Stimulated activated CD8-positive, alpha-beta memory T cell treated with anti-CD3 and anti-CD28 coated beads, Interleukin-2, amount 100 ng/mL, for 1 hour (primary cell): ENCODE data around the gene CALM1.

ENCODE experiments used
- DNase-seq, 2 donors: peaks; one replicate each; pipeline ENCODE4 v3.0.0-alpha.2; 2020; ENCODE audit warnings: low read depth in 2 of 2

CALM1 gene

GRCh38 chr14:90408713-90409112 is 11.9 kb downstream of the CALM1 start:
- no peak for DNase-seq

GRCh38 chr14:90409209-90409730 is 12.4 kb downstream of the CALM1 start:
- DNase-seq = no peak

DNA sequence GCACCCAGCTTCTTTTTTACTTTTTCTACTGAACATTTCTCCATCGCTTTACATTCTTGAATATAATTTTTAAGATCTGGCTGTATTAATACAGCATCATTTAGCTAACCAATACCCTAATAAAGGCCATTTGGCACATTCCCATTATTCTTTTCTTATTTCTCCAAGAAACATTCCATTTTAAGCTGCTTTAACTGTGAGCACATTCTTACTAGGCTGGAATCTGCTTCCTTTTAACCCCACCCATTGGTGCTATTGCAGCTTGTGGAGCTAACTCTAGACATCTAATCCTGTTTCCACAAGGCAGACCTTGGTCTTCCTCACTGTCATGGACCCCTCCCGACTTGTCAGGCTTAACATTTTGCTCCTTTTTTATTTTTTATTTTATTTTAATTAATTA is 15.2 kb downstream of the CALM1 start:
- no peak for DNase-seq

DNA sequence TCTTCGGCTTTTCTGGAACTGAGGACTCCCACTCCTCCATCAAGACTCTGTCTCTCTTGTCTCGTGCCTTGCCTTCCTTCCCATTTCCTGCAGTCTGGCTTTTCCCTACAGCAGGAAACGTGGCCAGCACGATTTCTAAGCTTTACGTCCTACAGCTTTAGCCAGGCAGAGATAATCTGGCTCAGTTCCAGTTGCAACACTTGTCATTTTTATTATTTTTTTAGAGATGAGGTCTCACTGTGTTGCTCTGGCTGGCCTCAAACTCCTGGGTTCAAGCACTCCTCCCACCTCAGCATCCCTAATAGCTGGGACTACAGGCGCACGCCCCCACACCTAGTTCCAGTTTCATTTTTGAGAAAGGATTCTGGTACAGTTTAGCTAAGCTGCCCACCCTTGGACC is 19.9 kb downstream of the CALM1 start:
- no peak for DNase-seq

GRCh38 chr14:90418053-90418452 is 21.2 kb downstream of the CALM1 start:
- DNase-seq = no peak

DNA sequence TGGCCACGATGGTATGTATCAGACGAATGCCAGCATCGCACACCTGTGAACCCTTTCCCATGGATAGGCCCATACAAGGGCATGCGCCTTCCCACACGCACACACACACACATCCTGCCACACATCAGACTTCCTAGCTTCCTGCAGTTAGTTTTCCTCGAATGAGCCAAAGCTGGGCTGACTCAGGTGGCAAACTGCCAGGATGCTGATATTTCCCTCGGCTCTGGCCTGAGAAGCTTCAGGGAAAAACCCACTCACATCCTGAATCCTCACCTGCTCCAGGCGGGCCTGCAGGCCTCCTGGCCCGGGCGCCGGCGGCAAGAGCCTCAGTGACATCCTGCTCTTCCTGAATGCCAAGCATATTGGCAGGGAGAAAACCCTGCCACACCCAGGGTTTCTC is 22.4 kb downstream of the CALM1 start:
- no peak for DNase-seq

DNA sequence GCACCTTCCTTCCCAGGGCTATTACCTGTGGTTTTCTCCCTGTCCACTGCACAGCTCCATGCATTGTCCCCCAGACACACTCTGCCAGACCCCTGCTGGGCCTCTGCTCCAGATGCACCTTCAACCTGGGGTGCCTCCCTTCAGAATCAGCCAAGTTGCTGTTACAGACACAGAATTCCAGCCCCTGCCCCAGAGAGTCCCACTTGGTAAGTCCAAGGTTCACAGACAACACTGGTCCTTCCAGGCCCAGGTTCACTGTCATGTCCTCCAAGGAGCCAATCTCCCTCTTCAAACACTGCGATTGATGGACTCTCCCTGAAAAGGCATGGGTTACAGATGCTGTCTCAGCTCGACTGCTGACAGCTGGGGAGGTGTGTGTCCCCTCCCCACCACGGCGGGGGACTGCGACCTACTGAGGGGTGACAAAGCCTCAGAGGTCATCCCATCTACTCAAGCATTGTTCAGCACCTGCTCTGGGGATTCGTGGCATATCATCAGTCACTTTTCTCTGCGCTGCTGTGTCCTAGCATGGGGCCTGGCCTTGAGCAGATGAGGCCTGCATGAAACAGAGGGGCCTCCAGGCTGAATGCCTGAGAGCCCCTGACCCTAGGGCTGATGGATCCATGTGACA is 24.3 kb downstream of the CALM1 start:
- no peak for DNase-seq

GRCh38 chr14:90421632-90422020 is 24.8 kb downstream of the CALM1 start:
- DNase-seq = no peak

DNA sequence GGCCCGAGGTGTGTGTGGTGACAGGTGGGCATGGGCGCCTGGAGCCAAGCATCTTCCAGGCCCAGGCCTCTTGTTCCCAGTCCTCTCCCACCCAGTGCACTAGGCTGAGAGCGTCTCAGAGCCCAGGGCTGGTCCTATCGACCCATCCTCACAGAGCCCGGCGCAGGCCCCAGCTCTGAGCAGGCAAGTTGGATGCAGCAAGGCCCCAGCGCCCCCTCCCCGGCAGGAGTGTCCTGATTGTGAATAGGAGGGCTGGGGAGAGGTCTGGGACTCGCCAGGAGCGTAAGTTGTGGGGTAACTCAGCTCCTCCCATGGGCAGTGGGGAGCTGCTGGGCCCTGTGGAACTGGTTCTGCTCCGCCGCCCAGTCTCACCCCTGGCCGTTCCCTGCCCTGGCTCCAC is 26.3 kb downstream of the CALM1 start:
- no peak for DNase-seq

- DNase-seq = no peak
These were observed 27.2 kb downstream of the CALM1 start for GRCh38 chr14:90424075-90424474.

GRCh38 chr14:90424686-90425372 is 28.0 kb downstream of the CALM1 start:
- no peak for DNase-seq

DNA sequence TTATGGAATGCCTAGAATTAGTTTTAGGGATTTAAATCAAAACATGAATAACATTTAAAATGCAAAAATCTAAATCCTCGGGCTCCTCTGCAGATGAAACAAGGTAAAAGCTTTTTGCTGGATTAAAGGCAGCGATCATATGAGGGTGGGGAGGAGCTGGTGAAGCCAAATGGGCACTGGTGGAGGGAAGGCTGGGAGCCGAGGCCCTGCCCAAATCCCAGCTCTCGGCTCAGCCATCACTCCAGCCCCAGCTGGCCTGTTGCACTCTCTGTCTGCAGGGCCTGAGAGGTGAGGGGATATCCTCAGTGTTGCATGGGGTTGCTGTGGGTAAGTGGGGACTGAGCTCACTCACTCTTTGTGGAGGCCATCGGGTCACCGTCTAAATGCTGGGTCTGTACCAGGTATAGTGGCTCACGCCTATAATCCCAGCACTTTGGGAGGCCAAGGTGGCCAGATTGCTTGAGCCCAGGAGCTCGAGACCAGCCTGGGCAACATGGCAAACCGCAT is 28.6 kb downstream of the CALM1 start:
- no peak for DNase-seq

GRCh38 chr14:90426031-90426540 is 29.3 kb downstream of the CALM1 start:
- DNase-seq = no peak

DNA sequence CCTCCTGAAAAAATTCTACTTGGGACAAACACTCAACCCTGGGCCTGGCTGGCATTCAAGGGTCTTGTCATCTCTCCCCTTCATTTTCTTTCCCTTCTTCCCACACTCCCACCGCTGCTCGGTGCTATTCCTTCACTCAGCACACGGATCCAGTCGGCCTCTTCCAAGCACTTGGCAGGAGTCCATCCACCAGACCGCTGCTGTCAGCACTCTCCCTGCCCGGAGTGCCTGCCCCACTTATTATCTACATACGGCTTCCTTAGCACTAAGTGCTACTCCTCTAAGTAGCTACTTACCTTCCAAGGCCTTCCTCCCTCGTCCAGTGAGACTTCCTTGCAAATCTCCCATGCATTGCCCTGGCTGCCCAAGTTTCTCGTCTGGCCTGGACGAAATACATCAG is 29.8 kb downstream of the CALM1 start:
- no peak for DNase-seq

- no peak for DNase-seq
These were observed 31.1 kb downstream of the CALM1 start for GRCh38 chr14:90427848-90428426.

DNA sequence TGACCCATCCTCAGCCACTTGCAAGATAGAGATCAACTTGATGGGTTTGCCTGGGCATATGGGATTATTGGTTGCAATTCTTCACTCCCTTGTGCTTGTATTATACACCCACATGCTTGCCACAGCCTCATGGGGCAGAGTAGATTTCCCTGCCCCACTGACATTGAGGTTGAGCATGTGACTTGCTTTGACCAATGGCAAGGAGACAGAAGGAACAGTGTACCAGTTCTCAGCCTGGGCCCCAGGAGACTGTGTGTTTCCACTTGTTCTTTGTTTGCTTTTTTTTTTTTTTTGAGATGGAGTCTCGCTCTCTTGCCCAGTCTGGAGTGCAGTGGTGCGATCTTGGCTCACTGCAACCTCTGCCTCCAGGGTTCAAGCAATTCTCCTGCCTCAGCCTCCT is 31.8 kb downstream of the CALM1 start:
- DNase-seq = no peak

- no peak for DNase-seq
These were observed 32.4 kb downstream of the CALM1 start for GRCh38 chr14:90429236-90429635.

DNA sequence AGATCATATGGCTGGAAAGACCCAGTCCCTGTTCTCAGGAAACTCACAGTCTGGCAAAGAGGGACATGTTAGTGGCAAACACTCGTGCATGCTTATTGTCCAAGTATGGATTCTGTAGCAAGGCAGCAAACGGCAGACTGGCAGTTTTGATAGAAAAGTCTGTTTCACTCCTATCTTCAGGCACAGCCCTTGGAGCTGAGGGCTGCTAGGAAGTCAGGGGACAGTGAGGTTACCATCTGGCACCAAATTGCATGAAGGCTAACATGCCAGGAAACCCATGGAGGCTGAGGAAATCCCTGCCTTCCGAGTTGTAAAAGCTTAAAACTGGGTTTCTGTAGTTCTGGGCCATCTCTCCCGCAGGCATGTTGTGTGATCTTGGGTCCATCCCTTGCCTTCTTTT is 32.9 kb downstream of the CALM1 start:
- no peak for DNase-seq

DNA sequence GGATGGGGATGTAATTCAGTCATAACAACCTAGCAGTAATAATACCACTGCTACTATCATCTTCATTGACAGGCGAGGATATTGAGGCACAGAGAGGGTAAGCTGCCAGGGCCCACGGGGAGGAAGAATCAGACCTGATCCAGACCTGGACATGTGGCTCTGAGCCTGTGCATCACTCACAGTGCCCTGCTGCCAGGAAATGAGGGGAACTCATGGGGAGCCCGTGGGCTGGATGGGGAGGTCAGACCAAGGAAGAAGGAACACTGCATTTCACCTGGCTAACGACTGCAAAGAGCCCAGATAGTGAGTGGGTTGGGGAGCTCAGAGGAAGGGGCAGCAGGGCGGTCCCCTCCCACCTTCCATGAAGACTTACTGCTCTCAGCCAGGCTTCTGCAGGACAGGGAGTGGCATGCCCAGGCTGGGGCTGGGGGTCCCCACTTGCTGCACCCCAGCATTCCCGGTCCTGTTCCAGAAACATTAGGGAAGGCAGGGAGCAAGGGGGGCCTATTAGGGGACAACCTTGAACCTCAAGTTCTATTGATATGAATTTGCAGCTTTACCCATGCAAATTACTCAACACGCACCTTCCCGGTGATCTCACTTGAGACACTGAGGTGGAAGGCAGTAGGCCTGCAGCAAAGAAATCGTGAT is 37.7 kb downstream of the CALM1 start:
- no peak for DNase-seq

DNA sequence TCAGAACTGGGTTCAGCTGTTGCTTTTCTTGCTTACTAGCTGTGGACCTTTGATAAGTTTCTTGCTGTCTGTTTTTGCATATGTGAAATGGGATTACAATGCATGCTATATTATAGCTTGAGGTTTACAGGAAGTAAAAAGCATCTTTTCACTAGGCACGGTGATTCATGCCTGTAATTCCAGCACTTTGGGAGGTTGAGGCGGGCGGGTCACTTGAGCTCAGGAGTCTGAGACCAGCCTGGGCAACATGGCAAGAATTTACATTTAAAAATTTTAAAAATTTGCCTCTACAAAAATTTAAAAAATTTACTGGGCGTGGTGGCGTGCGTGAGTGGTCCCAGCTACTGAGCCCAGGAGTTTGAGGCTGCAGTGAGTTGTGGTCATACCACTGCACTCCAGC is 42.0 kb downstream of the CALM1 start:
- DNase-seq = no peak

GRCh38 chr14:90440021-90440451 is 43.2 kb downstream of the CALM1 start:
- no peak for DNase-seq

- no peak for DNase-seq
These were observed 43.8 kb downstream of the CALM1 start for GRCh38 chr14:90440592-90440991.
